Measurements from ENCODE around the gene KAT6B.

The KAT6B gene

GRCh38 chr10:74825371-74826141, 844 bp upstream of the KAT6B start (continued):
- peak; percentile 98 for TF ChIP-seq ZBTB10 (tag by site-specific recombination; IDR thresholded peaks at IDR 0.05)
- no peak; the same call in 1 of the 2 replicates for TF ChIP-seq ZNF221 (tag by site-specific recombination; IDR thresholded peaks at IDR 0.05; ENCODE audit: borderline replicate concordance)
- peak; percentile 70 for TF ChIP-seq ZNF513 (tag by site-specific recombination; IDR thresholded peaks at IDR 0.05)
- TF ChIP-seq PRDM6 (tag by site-specific recombination; IDR thresholded peaks at IDR 0.05) = peak; percentile 40; the same call in 1 of the 2 replicates
- no peak for TF ChIP-seq ZNF16 (tag by site-specific recombination; IDR thresholded peaks at IDR 0.05; ENCODE audit: low read depth)
- peak; percentile 72 for TF ChIP-seq ZBTB44 (tag by site-specific recombination; IDR thresholded peaks at IDR 0.05)
- TF ChIP-seq ZSCAN5A (tag by site-specific recombination; IDR thresholded peaks at IDR 0.05) = peak; percentile 89; the same call in 1 of the 2 replicates
- TF ChIP-seq SCRT1 (tag by site-specific recombination; IDR thresholded peaks at IDR 0.05; ENCODE audit: borderline replicate concordance) = no peak
- TF ChIP-seq ZNF548 (tag by site-specific recombination; IDR thresholded peaks at IDR 0.05) = 0 out of 2 replicates have a peak, but pooled peaks have one; percentile 41
- TF ChIP-seq SALL2 (tag by site-specific recombination; IDR thresholded peaks at IDR 0.05; ENCODE audit: borderline replicate concordance) = no peak
- no peak for TF ChIP-seq ZNF138 (tag by site-specific recombination; IDR thresholded peaks at IDR 0.05; ENCODE audit: borderline replicate concordance)
- TF ChIP-seq RBAK (tag by site-specific recombination; IDR thresholded peaks at IDR 0.05) = no peak
- TF ChIP-seq CTCF (tag by site-specific recombination; IDR thresholded peaks at IDR 0.05) = peak; percentile 80
- TF ChIP-seq KLF10 (tag by site-specific recombination; IDR thresholded peaks at IDR 0.05) = peak; percentile 84
- TF ChIP-seq ZNF664 (tag by site-specific recombination; IDR thresholded peaks at IDR 0.05) = no peak
- peak; percentile 89; the same call in 1 of the 2 replicates for TF ChIP-seq INSM2 (tag by site-specific recombination; IDR thresholded peaks at IDR 0.05)
- no peak for TF ChIP-seq ZNF26 (tag by site-specific recombination; IDR thresholded peaks at IDR 0.05)

Measured in HEK293 (cell line).